ENCODE results near the gene MPP2. TPM values are rescaled to one million over a fixed set of nuclear protein-coding genes. Genes with fewer than 3 reads are reported as not detected.

MPP2 gene
- total and polyA plus RNA-seq, 2 of the 13 experiments (the other 11 are each of a cell fraction or from before 2014, with no cell fraction given) = 0.20 to 1.7 TPM

GRCh38 chr17:43839670-43840108 is 67.6 kb downstream of the MPP2 start (continued):
- TF ChIP-seq ZMYM2 (CRISPR knock-in tag; IDR thresholded peaks at IDR 0.05) (no peak), HCFC1 (IDR thresholded peaks at IDR 0.05; ENCODE audit: low read depth, low read length) (no peak), ZFP36 (IDR thresholded peaks at IDR 0.05; ENCODE audit: borderline replicate concordance, low read depth, low read length, partially characterized antibody) (no peak), POLR2AphosphoS5 (IDR thresholded peaks at IDR 0.05; ENCODE audit: low read depth, low read length) (no peak), HNRNPUL1 (IDR thresholded peaks at IDR 0.05; ENCODE audit: low read depth, low read length) (no peak), IRF2 (CRISPR knock-in tag; IDR thresholded peaks at IDR 0.05) (no peak), SRSF1 (optimal IDR thresholded peaks at IDR 0.05; ENCODE audit: low read depth, low read length) (no peak), ATF2 (CRISPR knock-in tag; IDR thresholded peaks at IDR 0.05) (no peak), NFE2 (CRISPR knock-in tag; IDR thresholded peaks at IDR 0.05) (peak; percentile 81; the same call in 1 of the 2 replicates), TERF1 (CRISPR knock-in tag; IDR thresholded peaks at IDR 0.05) (no peak), NKX3-1 (CRISPR knock-in tag; IDR thresholded peaks at IDR 0.05) (no peak), CBX5 (CRISPR knock-in tag; IDR thresholded peaks at IDR 0.05; ENCODE audit: borderline replicate concordance) (0 out of 2 replicates have a peak, but pooled peaks have one; percentile 26), ZNF343 (CRISPR knock-in tag; IDR thresholded peaks at IDR 0.05) (no peak), ZFX (CRISPR knock-in tag; IDR thresholded peaks at IDR 0.05; ENCODE audit: low read depth) (no peak), ZNF556 (CRISPR knock-in tag; IDR thresholded peaks at IDR 0.05; ENCODE audit: borderline replicate concordance) (no peak), KMT2B (CRISPR knock-in tag; IDR thresholded peaks at IDR 0.05) (no peak), ELF3 (CRISPR knock-in tag; IDR thresholded peaks at IDR 0.05) (no peak), ZNF549 (CRISPR knock-in tag; IDR thresholded peaks at IDR 0.05) (no peak)
- TF ChIP-seq, protein P1, sequence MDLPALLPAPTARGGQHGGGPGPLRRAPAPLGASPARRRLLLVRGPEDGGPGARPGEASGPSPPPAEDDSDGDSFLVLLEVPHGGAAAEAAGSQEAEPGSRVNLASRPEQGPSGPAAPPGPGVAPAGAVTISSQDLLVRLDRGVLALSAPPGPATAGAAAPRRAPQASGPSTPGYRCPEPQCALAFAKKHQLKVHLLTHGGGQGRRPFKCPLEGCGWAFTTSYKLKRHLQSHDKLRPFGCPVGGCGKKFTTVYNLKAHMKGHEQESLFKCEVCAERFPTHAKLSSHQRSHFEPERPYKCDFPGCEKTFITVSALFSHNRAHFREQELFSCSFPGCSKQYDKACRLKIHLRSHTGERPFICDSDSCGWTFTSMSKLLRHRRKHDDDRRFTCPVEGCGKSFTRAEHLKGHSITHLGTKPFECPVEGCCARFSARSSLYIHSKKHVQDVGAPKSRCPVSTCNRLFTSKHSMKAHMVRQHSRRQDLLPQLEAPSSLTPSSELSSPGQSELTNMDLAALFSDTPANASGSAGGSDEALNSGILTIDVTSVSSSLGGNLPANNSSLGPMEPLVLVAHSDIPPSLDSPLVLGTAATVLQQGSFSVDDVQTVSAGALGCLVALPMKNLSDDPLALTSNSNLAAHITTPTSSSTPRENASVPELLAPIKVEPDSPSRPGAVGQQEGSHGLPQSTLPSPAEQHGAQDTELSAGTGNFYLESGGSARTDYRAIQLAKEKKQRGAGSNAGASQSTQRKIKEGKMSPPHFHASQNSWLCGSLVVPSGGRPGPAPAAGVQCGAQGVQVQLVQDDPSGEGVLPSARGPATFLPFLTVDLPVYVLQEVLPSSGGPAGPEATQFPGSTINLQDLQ (CRISPR knock-in tag; IDR thresholded peaks at IDR 0.05) = no peak
- TF ChIP-seq, protein P2, sequence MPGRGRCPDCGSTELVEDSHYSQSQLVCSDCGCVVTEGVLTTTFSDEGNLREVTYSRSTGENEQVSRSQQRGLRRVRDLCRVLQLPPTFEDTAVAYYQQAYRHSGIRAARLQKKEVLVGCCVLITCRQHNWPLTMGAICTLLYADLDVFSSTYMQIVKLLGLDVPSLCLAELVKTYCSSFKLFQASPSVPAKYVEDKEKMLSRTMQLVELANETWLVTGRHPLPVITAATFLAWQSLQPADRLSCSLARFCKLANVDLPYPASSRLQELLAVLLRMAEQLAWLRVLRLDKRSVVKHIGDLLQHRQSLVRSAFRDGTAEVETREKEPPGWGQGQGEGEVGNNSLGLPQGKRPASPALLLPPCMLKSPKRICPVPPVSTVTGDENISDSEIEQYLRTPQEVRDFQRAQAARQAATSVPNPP (CRISPR knock-in tag; IDR thresholded peaks at IDR 0.05) = no peak
- TF ChIP-seq, protein P3, sequence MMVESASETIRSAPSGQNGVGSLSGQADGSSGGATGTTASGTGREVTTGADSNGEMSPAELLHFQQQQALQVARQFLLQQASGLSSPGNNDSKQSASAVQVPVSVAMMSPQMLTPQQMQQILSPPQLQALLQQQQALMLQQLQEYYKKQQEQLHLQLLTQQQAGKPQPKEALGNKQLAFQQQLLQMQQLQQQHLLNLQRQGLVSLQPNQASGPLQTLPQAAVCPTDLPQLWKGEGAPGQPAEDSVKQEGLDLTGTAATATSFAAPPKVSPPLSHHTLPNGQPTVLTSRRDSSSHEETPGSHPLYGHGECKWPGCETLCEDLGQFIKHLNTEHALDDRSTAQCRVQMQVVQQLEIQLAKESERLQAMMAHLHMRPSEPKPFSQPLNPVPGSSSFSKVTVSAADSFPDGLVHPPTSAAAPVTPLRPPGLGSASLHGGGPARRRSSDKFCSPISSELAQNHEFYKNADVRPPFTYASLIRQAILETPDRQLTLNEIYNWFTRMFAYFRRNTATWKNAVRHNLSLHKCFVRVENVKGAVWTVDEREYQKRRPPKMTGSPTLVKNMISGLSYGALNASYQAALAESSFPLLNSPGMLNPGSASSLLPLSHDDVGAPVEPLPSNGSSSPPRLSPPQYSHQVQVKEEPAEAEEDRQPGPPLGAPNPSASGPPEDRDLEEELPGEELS (CRISPR knock-in tag; IDR thresholded peaks at IDR 0.05) = no peak
- TF ChIP-seq, protein P4, sequence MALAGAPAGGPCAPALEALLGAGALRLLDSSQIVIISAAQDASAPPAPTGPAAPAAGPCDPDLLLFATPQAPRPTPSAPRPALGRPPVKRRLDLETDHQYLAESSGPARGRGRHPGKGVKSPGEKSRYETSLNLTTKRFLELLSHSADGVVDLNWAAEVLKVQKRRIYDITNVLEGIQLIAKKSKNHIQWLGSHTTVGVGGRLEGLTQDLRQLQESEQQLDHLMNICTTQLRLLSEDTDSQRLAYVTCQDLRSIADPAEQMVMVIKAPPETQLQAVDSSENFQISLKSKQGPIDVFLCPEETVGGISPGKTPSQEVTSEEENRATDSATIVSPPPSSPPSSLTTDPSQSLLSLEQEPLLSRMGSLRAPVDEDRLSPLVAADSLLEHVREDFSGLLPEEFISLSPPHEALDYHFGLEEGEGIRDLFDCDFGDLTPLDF (CRISPR knock-in tag; IDR thresholded peaks at IDR 0.05) = no peak

Measured in HepG2 (cell line).